Measurements from ENCODE around the gene MTMR2. TPM values are rescaled to one million over a fixed set of nuclear protein-coding genes. Genes with fewer than 3 reads are reported as not detected.

MTMR2 gene
- total RNA-seq, 4 donors from 2014 or later = 17.9 to 30.4 (median 23.5) TPM

GRCh38 chr11:95849087-95849825 is 74.7 kb downstream of the MTMR2 start:
- no peak for TF ChIP-seq CTCF (IDR thresholded peaks at IDR 0.05)
- ATAC-seq (ENCODE audit: low FRiP score) (peak; percentile 66), DNase-seq (ENCODE audit: low spot score) (no peak)

- TF ChIP-seq CTCF (IDR thresholded peaks at IDR 0.05) = no peak
- ATAC-seq (ENCODE audit: low FRiP score) (no peak), DNase-seq (ENCODE audit: low spot score) (no peak)
Measured at GRCh38 chr11:95845167-95845566, 78.7 kb downstream of the MTMR2 start.

GRCh38 chr11:95835768-95836488 is 88.0 kb downstream of the MTMR2 start:
- TF ChIP-seq CTCF (IDR thresholded peaks at IDR 0.05) = peak in 2 of 3 donors; percentile 59 to 67
- DNase-seq (ENCODE audit: low spot score) (no peak), ATAC-seq (ENCODE audit: low FRiP score) (peak; percentile 94)

- DNase-seq (ENCODE audit: low spot score) (no peak), ATAC-seq (ENCODE audit: low FRiP score) (no peak)
- TF ChIP-seq CTCF (IDR thresholded peaks at IDR 0.05) = no peak
Measured at GRCh38 chr11:95835351-95835750, 88.6 kb downstream of the MTMR2 start.

- DNase-seq (ENCODE audit: low spot score) (no peak), ATAC-seq (ENCODE audit: low FRiP score) (no peak)
- no peak for TF ChIP-seq CTCF (IDR thresholded peaks at IDR 0.05)
Measured at GRCh38 chr11:95833378-95833777, 90.5 kb downstream of the MTMR2 start.

- ATAC-seq (ENCODE audit: low FRiP score) = no peak
- DNase-seq (ENCODE audit: low spot score) = no peak
Measured at GRCh38 chr11:95832763-95833162, 91.1 kb downstream of the MTMR2 start.

More at GRCh38 chr11:95832763-95833162, 91.1 kb downstream of the MTMR2 start:
- no peak for TF ChIP-seq CTCF (IDR thresholded peaks at IDR 0.05)

Data from omental fat pad (tissue), 4 donors.